Measurements from ENCODE around the gene SLC26A6.

The SLC26A6 gene

DNA sequence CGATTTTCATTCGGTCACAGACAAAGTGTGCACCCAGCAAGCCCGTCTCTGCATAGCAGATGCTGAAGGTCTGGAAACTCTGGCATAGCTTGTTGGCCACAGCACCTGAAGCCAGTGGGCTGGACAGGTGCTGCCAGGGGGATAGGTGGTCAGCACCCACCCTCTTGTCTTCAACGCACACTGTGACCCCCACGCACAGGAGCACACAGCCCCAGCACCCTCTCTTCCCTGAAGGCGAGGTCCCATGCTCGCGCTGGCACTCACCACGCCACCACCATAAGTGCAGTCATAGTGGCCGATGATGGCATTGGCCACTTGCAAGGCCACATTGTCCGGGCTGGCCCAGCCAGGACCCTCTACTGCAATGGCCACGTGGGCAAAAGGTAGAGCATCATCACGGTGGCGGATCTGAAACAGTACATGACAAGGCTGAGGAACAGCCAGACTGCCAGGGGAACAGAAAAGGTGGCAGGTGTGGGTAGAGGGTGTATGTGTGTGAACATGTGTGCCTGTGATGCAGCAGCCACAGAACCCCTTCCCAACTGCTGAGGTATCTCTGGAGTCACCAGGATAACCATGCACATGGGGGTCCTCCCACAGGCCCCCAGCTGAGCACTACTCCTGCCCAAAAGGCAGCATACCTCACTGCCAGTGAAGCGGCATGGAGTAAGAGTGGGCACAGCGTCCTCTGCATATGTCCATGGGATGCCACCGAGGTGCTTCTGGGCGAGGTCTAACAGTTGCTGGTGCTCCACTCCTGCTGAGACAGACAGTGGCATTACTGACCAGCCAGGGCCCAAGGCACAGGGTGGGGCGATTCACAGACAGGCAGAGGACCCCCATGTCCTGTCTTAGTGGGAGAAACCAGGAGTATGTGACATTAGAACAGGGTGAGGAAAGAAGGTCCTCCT lies 34.3 kb downstream of the SLC26A6 start:
- H3K36me3 ChIP-seq (ENCODE audit: control insufficient read depth in 2 of 2, insufficient read depth in 2 of 2, low read length in 2 of 2), result peaks cover 75 to 78% of the 10 kb centered on the region in 2 donors
- H3K4me1 ChIP-seq (ENCODE audit: control insufficient read depth in 2 of 2, insufficient read depth in 2 of 2, low read length in 2 of 2), result peaks cover 7 to 8% of the 10 kb centered on the region in 2 donors

DNA sequence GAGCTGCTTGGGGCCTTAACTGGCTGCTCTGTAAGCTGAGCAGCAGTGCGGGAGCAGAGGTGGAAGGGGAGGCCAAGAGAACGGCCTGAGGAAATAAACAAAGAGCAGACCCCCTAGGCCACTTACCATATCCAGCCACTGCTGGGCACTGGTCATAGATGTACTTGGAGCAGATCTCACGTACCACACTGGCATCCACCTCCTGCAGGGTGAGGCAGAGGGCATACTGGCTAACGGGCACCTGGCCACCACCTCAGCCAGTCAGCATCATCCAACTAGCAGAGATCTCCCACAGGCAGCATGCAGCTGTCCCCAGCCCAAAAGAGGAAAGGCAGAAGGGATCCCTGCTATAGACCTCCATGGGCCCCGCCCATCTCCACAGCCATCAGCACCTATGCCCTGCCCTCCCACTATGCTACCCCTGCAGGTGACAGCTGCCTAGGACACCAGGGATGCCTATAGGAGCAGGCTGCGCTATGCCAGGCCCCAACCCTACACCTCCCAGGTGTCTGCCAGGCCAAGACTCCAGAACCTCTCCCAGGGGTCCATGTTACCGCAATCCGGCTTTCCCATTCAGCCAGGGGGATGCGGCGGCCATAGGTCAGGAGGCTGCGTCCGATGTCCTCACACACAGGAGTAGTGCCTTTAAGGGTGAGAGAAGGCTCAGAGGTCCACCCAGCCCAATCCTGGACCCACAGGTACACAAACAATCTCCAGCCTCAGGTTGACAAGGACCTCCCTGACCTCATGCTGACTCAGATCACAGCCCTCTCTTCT lies 35.6 kb downstream of the SLC26A6 start:
- Histone ChIP-seq H3K27ac (ENCODE audit: low read depth in 2 of 2, low read length in 2 of 2) (peak overlapping the region; percentile 46 to 78), H3K4me1 (ENCODE audit: control insufficient read depth in 2 of 2, insufficient read depth in 2 of 2, low read length in 2 of 2) (peaks cover 11 to 14% of the 10 kb centered on the region in 2 donors), H3K9ac (ENCODE audit: low read depth in 1 of 2, low read length in 2 of 2) (no peak overlapping the region)

More for the DNA sequence above, 34.3 kb downstream of the SLC26A6 start:
- no peaks in the 10 kb centered on the region for H3K9me3 ChIP-seq (ENCODE audit: control insufficient read depth in 2 of 2, low read length in 2 of 2)
- peaks cover 0 to under 1% of the 10 kb centered on the region in 2 donors for H3K27me3 ChIP-seq (ENCODE audit: control insufficient read depth in 2 of 2, insufficient read depth in 2 of 2, low read length in 2 of 2)
- H3K27ac ChIP-seq (ENCODE audit: low read depth in 2 of 2, low read length in 2 of 2), result no peak overlapping the region
- no peak overlapping the region for H3K9ac ChIP-seq (ENCODE audit: low read depth in 1 of 2, low read length in 2 of 2)
- H3K4me3 ChIP-seq (ENCODE audit: low read length in 2 of 2), result no peak overlapping the region

DNA sequence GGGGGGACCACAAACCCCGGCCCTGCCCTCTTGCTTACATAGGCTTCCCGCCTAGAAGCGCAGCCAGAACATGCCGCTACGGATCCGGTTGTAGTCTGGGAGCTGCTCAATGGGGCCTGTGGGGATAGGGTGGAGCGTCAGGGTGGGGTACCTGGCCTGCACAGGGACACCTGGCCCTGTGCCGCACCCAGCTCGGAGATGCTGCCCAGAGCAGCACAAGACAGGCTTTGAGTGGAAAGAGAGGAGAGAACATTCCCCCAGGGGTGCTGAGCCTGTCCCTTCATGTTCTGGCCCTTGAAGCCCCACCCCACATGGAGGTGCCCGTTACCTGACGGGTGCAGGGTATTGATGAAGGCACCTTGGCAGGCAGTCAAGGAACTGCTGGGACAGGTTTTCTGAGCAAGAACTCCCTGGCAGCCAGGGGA lies 36.2 kb downstream of the SLC26A6 start:
- H3K4me3 ChIP-seq (ENCODE audit: low read length in 2 of 2), result no peak overlapping the region
- peaks cover 0 to 7% of the 10 kb centered on the region in 2 donors for H3K27me3 ChIP-seq (ENCODE audit: control insufficient read depth in 2 of 2, insufficient read depth in 2 of 2, low read length in 2 of 2)
- peaks cover 56 to 59% of the 10 kb centered on the region in 2 donors for H3K36me3 ChIP-seq (ENCODE audit: control insufficient read depth in 2 of 2, insufficient read depth in 2 of 2, low read length in 2 of 2)
- peak overlapping the region; percentile 46 to 78 for H3K27ac ChIP-seq (ENCODE audit: low read depth in 2 of 2, low read length in 2 of 2)
- H3K9ac ChIP-seq (ENCODE audit: low read depth in 1 of 2, low read length in 2 of 2), result no peak overlapping the region
- peaks cover 11 to 14% of the 10 kb centered on the region in 2 donors for H3K4me1 ChIP-seq (ENCODE audit: control insufficient read depth in 2 of 2, insufficient read depth in 2 of 2, low read length in 2 of 2)
- no peaks in the 10 kb centered on the region for H3K9me3 ChIP-seq (ENCODE audit: control insufficient read depth in 2 of 2, low read length in 2 of 2)

More for the DNA sequence above, 35.6 kb downstream of the SLC26A6 start:
- H3K9me3 ChIP-seq (ENCODE audit: control insufficient read depth in 2 of 2, low read length in 2 of 2), result no peaks in the 10 kb centered on the region
- H3K27me3 ChIP-seq (ENCODE audit: control insufficient read depth in 2 of 2, insufficient read depth in 2 of 2, low read length in 2 of 2), result peaks cover 0 to 7% of the 10 kb centered on the region in 2 donors
- H3K36me3 ChIP-seq (ENCODE audit: control insufficient read depth in 2 of 2, insufficient read depth in 2 of 2, low read length in 2 of 2), result peaks cover 62 to 65% of the 10 kb centered on the region in 2 donors
- no peak overlapping the region for H3K4me3 ChIP-seq (ENCODE audit: low read length in 2 of 2)

DNA sequence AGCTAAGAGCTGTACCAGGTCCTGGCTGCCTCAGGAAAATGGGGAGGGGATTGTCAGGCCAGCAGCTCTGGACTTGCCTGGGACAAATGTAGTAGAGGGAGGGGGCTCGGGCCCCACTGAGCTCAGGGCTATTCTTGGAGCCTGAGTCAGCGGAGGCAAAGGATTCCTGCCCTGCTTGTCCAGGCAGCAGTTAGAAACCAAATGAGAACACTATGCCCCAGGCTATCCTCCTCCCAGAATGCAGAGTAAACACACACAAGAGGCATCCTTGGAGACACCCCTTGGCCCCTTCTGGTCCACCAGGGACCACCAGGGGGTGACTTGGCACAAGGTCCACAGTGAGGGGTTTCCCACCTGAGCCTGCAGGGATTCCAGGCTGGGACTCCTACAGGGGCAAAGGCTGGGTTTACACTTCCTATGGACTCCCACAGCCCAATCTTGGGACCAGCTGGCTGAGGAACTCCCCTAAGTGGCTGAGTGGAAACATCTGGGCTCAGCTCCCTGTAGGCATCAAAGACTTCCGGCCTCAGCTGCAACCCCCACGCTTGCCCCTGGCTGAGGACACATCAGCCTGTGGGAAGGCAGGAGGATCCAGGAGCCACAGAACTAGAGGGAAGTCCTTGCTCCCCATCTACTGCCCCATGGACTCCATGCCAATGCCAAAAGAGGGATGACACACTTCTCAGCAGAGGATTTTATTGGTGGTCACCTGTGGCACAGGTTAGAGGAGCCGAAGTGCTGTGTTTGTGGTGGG lies 36.8 kb downstream of the SLC26A6 start:
- Histone ChIP-seq H3K4me1 (ENCODE audit: control insufficient read depth in 2 of 2, insufficient read depth in 2 of 2, low read length in 2 of 2) (peaks cover 11 to 14% of the 10 kb centered on the region in 2 donors), H3K4me3 (ENCODE audit: low read length in 2 of 2) (no peak overlapping the region), H3K27ac (ENCODE audit: low read depth in 2 of 2, low read length in 2 of 2) (peak overlapping the region; percentile 78 to 79), H3K36me3 (ENCODE audit: control insufficient read depth in 2 of 2, insufficient read depth in 2 of 2, low read length in 2 of 2) (peaks cover 50 to 53% of the 10 kb centered on the region in 2 donors), H3K9ac (ENCODE audit: low read depth in 1 of 2, low read length in 2 of 2) (peak overlapping the region in 1 of 2 donors; percentile 45), H3K27me3 (ENCODE audit: control insufficient read depth in 2 of 2, insufficient read depth in 2 of 2, low read length in 2 of 2) (peaks cover 0 to 7% of the 10 kb centered on the region in 2 donors), H3K9me3 (ENCODE audit: control insufficient read depth in 2 of 2, low read length in 2 of 2) (no peaks in the 10 kb centered on the region)

DNA sequence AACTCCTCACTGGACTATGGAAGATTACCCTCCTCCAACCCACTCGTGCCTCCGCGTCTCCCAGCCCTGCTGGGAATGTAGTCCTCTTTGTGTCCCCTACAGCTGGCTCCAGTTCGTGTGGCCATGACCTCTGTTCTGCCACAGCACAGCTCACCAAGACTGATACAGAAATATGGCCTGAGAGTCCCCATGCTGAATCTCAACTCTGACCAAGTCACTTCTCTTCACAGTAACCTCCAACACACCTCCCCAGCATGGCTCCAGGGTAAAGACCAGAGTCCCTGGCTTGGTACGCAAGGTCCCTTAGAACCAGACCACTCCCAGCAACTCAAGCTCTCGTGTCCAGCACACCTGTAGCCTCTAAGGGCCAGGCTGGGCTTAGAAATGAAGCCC lies 37.9 kb downstream of the SLC26A6 start:
- peaks cover 11 to 14% of the 10 kb centered on the region in 2 donors for H3K4me1 ChIP-seq (ENCODE audit: control insufficient read depth in 2 of 2, insufficient read depth in 2 of 2, low read length in 2 of 2)
- H3K27ac ChIP-seq (ENCODE audit: low read depth in 2 of 2, low read length in 2 of 2), result peak overlapping the region; percentile 78 to 79
- H3K9ac ChIP-seq (ENCODE audit: low read depth in 1 of 2, low read length in 2 of 2), result no peak overlapping the region
- peaks cover 40 to 42% of the 10 kb centered on the region in 2 donors for H3K36me3 ChIP-seq (ENCODE audit: control insufficient read depth in 2 of 2, insufficient read depth in 2 of 2, low read length in 2 of 2)
- no peaks in the 10 kb centered on the region for H3K9me3 ChIP-seq (ENCODE audit: control insufficient read depth in 2 of 2, low read length in 2 of 2)
- H3K4me3 ChIP-seq (ENCODE audit: low read length in 2 of 2), result no peak overlapping the region
- H3K27me3 ChIP-seq (ENCODE audit: control insufficient read depth in 2 of 2, insufficient read depth in 2 of 2, low read length in 2 of 2), result peaks cover 0 to 7% of the 10 kb centered on the region in 2 donors

DNA sequence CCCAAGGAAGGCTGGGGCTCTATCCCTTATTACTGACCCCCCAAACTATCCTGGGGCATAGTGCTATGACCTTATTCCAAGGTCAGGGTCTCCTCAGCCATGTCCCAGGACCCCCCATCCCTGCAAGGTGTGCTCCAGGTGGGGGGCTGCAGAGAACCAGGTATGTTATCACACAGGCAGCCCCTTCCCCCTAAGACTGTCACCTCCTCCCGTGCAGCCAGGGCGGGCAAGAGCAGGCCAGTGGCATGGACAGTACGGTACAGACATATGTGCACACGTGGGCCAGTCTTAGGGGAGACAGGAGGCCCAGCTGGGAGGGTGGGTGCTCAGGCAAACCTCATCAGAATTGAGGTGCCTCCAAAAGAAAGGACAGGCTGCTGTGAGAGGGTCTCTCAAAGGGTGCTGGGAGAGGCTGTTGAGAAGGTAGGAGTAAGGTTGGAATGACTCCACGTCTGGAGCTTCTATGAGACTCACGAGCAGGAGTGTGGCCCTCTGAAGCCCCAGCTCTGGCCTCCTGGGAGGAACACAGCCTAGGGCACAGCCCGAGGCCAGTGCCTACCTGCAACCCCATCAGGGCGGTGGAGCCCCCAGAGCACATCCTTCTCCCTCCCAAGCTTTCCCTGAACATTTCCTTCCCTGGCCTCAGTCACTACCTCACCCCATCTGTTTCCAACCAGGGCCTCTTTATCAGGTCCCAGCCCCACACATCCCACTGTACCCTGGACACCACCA lies 38.4 kb downstream of the SLC26A6 start:
- H3K36me3 ChIP-seq (ENCODE audit: control insufficient read depth in 2 of 2, insufficient read depth in 2 of 2, low read length in 2 of 2), result peaks cover 36 to 39% of the 10 kb centered on the region in 2 donors
- peaks cover 0 to 7% of the 10 kb centered on the region in 2 donors for H3K27me3 ChIP-seq (ENCODE audit: control insufficient read depth in 2 of 2, insufficient read depth in 2 of 2, low read length in 2 of 2)
- H3K4me3 ChIP-seq (ENCODE audit: low read length in 2 of 2), result no peak overlapping the region
- no peak overlapping the region for H3K9ac ChIP-seq (ENCODE audit: low read depth in 1 of 2, low read length in 2 of 2)
- peaks cover 11 to 14% of the 10 kb centered on the region in 2 donors for H3K4me1 ChIP-seq (ENCODE audit: control insufficient read depth in 2 of 2, insufficient read depth in 2 of 2, low read length in 2 of 2)
- no peaks in the 10 kb centered on the region for H3K9me3 ChIP-seq (ENCODE audit: control insufficient read depth in 2 of 2, low read length in 2 of 2)
- H3K27ac ChIP-seq (ENCODE audit: low read depth in 2 of 2, low read length in 2 of 2), result peak overlapping the region in 1 of 2 donors; percentile 13

DNA sequence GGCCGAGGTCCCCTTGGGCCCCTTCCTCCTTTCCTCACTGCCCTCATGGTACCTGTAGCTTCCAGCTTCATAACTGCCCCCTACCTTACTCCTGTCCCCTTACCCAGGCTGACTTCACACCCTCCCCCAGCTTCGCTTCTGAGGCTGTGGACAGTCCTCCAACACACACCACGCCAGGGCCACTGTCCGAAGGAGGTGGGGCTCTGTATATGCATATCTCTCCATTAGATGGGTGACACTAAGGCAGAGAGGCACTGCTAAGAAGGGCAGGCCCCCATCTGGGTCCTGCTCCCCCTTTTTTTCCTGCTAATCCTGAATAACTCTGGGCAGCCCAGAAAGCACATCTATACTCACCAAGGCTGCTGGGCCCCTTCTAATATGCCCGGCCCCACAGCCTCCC lies 39.1 kb downstream of the SLC26A6 start:
- H3K36me3 ChIP-seq (ENCODE audit: control insufficient read depth in 2 of 2, insufficient read depth in 2 of 2, low read length in 2 of 2), result peaks cover 29 to 34% of the 10 kb centered on the region in 2 donors
- peak overlapping the region in 1 of 2 donors; percentile 1 for H3K9ac ChIP-seq (ENCODE audit: low read depth in 1 of 2, low read length in 2 of 2)
- peaks cover 11 to 14% of the 10 kb centered on the region in 2 donors for H3K4me1 ChIP-seq (ENCODE audit: control insufficient read depth in 2 of 2, insufficient read depth in 2 of 2, low read length in 2 of 2)
- no peak overlapping the region for H3K4me3 ChIP-seq (ENCODE audit: low read length in 2 of 2)
- peaks cover 0 to 7% of the 10 kb centered on the region in 2 donors for H3K27me3 ChIP-seq (ENCODE audit: control insufficient read depth in 2 of 2, insufficient read depth in 2 of 2, low read length in 2 of 2)
- no peaks in the 10 kb centered on the region for H3K9me3 ChIP-seq (ENCODE audit: control insufficient read depth in 2 of 2, low read length in 2 of 2)
- peak overlapping the region in 1 of 2 donors; percentile 32 for H3K27ac ChIP-seq (ENCODE audit: low read depth in 2 of 2, low read length in 2 of 2)

DNA sequence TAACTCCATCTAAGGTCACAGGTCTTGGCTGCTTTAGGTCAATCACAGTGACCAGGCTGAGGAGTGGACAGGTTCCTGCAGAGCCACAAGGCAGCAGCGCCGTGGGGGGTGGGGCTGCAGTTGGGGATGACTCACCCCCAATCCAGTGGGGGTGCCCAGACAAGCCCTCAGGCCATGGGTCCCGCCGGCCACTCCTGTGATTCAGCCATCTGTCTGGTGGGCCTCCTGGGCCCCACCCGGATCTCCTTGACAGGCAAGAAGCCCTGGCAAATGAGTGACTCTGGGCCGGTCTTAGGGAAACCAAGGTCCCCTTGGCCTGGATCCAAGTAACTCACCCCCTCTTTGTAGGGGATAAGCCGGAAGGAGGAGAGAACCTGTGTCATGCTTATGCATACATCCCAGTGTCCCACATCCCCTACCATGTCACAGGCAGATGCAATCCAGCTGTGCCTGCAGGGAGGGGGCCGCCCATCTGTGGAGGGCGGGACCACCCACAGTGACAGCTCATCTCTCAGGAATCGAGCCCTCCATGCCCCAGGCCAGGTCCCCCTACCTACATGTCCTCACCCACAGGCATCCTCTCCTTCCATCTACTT lies 39.6 kb downstream of the SLC26A6 start:
- peaks cover 11 to 14% of the 10 kb centered on the region in 2 donors for H3K4me1 ChIP-seq (ENCODE audit: control insufficient read depth in 2 of 2, insufficient read depth in 2 of 2, low read length in 2 of 2)
- peaks cover 24 to 29% of the 10 kb centered on the region in 2 donors for H3K36me3 ChIP-seq (ENCODE audit: control insufficient read depth in 2 of 2, insufficient read depth in 2 of 2, low read length in 2 of 2)
- H3K9me3 ChIP-seq (ENCODE audit: control insufficient read depth in 2 of 2, low read length in 2 of 2), result no peaks in the 10 kb centered on the region
- no peak overlapping the region for H3K9ac ChIP-seq (ENCODE audit: low read depth in 1 of 2, low read length in 2 of 2)
- H3K4me3 ChIP-seq (ENCODE audit: low read length in 2 of 2), result no peak overlapping the region
- peaks cover 0 to 7% of the 10 kb centered on the region in 2 donors for H3K27me3 ChIP-seq (ENCODE audit: control insufficient read depth in 2 of 2, insufficient read depth in 2 of 2, low read length in 2 of 2)
- peak overlapping the region; percentile 24 to 32 for H3K27ac ChIP-seq (ENCODE audit: low read depth in 2 of 2, low read length in 2 of 2)

All from mucosa of rectum (tissue), 2 donors.